HL-60 (cell line): ENCODE measurements around the gene RTKN.
A peak's percentile ranks its signal among the peaks of the same experiment; 100 is the strongest.

Source experiments
- DNase-seq, 2 experiments: peaks; one replicate each; pipeline ENCODE4 v3.0.0-alpha.2; 2010 to 2020; ENCODE audit warnings: low read depth in 1 of 2, low spot score in 1 of 2
- H3K27ac ChIP-seq: fragments of 250-450 bp; sonication (Bioruptor Pico); replicated peaks from 2 replicates; pipeline ENCODE4 v1.5.1; 2020; ENCODE audit warnings: mild to moderate bottlenecking, moderate library complexity
- H3K27me3 ChIP-seq: fragments of 250-450 bp; sonication (Bioruptor Pico); 2 replicates; pipeline ENCODE4 v1.5.1; 2021; ENCODE audit warnings: mild to moderate bottlenecking, moderate library complexity; ENCODE audit not compliant: insufficient read depth, poor library complexity, severe bottlenecking
- H3K4me3 ChIP-seq: replicated peaks from 2 replicates; pipeline ENCODE4 v1.5.1; 2011; ENCODE audit warnings: mild to moderate bottlenecking, control low read depth, low read length; ENCODE audit not compliant: insufficient read depth
- CTCF ChIP-seq: IDR thresholded peaks from one replicate; pipeline ENCODE4 v1.5.1; 2011; ENCODE audit warnings: low read length, control low read depth, inconsistent platforms; ENCODE audit not compliant: insufficient read depth
- GABPA ChIP-seq: IDR thresholded peaks from 2 replicates; pipeline ENCODE4 v1.6.1; 2012; ENCODE audit warnings: low read depth
- POLR2AphosphoS5 ChIP-seq: IDR thresholded peaks from 2 replicates; pipeline ENCODE4 v1.6.1; 2012; ENCODE audit warnings: low read depth
- SPI1 ChIP-seq: IDR thresholded peaks from 2 replicates; pipeline ENCODE4 v1.6.1; 2012; ENCODE audit warnings: low read depth, mild to moderate bottlenecking, borderline replicate concordance
- TF ChIP-seq, protein P1 (sequence below): IDR thresholded peaks from 2 replicates; pipeline ENCODE4 v1.6.1; 2012; ENCODE audit warnings: low read depth; ENCODE audit not compliant: insufficient replicate concordance

The RTKN gene

GRCh38 chr2:74481431-74481830 lies 39.7 kb upstream of the RTKN start:
- Histone ChIP-seq H3K27ac (no peak overlapping the region), H3K4me3 (peak overlapping the region; percentile 91), H3K27me3 (no peaks in the 10 kb centered on the region)
- DNase-seq: no peak
- TF ChIP-seq GABPA (no peak), POLR2AphosphoS5 (no peak), SPI1 (no peak), CTCF (no peak)
- TF ChIP-seq, protein P1, sequence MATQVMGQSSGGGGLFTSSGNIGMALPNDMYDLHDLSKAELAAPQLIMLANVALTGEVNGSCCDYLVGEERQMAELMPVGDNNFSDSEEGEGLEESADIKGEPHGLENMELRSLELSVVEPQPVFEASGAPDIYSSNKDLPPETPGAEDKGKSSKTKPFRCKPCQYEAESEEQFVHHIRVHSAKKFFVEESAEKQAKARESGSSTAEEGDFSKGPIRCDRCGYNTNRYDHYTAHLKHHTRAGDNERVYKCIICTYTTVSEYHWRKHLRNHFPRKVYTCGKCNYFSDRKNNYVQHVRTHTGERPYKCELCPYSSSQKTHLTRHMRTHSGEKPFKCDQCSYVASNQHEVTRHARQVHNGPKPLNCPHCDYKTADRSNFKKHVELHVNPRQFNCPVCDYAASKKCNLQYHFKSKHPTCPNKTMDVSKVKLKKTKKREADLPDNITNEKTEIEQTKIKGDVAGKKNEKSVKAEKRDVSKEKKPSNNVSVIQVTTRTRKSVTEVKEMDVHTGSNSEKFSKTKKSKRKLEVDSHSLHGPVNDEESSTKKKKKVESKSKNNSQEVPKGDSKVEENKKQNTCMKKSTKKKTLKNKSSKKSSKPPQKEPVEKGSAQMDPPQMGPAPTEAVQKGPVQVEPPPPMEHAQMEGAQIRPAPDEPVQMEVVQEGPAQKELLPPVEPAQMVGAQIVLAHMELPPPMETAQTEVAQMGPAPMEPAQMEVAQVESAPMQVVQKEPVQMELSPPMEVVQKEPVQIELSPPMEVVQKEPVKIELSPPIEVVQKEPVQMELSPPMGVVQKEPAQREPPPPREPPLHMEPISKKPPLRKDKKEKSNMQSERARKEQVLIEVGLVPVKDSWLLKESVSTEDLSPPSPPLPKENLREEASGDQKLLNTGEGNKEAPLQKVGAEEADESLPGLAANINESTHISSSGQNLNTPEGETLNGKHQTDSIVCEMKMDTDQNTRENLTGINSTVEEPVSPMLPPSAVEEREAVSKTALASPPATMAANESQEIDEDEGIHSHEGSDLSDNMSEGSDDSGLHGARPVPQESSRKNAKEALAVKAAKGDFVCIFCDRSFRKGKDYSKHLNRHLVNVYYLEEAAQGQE: no peak

GRCh38 chr2:74474899-74475298 lies 33.2 kb upstream of the RTKN start:
- no peak overlapping the region for H3K27ac ChIP-seq
- H3K4me3 ChIP-seq: no peak overlapping the region
- DNase-seq: no peak
- no peaks in the 10 kb centered on the region for H3K27me3 ChIP-seq
- TF ChIP-seq GABPA (no peak), CTCF (no peak), POLR2AphosphoS5 (no peak), SPI1 (no peak)
- TF ChIP-seq, protein P1: no peak

- Histone ChIP-seq H3K27ac (no peak overlapping the region), H3K27me3 (no peaks in the 10 kb centered on the region), H3K4me3 (no peak overlapping the region)
- no peak for DNase-seq
- TF ChIP-seq SPI1 (no peak), POLR2AphosphoS5 (no peak), GABPA (no peak), CTCF (no peak)
- TF ChIP-seq, protein P1: no peak
Measured at GRCh38 chr2:74474481-74474880, 32.7 kb upstream of the RTKN start.
